ENCODE measurements around the gene SNED1.

Gene SNED1

DNA sequence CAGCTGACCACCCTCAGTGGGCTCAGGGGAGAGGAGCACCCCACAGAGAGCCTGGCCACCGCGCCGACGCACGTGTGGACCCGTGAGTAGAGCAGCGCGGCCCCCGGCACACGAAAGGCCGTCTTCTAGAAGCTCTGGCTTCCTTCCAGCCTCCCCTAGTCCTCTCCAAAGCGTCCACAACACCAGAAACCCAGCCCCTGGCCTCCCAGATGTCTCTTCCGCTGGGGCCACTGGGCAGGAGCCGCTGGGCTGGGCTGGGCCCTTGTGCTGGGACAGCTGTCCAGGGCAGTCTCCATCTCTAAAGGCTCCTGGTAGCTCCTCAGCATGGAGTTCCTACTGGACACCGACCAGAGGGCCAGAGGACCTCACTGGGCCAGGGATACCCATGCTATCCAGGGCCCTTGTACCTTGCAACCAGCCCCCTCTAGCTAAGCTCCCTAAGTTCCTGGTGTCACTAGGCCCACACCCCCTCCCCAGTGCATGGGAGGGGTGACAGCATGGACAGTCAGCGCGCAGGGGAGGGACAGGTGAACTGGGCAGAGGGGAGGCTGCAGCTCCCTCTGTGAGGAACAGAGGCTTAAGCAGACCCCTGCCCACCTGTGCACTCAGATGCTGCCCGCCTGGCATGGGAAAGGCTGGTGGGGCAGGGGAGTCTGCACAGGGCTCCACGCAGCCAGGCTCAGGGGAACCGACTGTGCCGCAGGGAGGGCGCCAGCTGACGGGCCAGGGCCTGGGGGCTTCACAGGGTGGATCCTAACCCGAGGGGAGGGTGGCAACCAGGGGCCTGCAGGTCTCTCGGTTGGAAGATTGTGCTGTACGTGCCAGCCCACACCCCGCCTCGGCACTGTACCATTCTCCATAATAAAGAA is 70.8 kb downstream of the SNED1 start:
- no peaks in the 10 kb centered on the region for H3K9me3 ChIP-seq
- peaks cover 8% of the 10 kb centered on the region for H3K27me3 ChIP-seq
- H3K36me3 ChIP-seq: peaks cover 3% of the 10 kb centered on the region
- TF ChIP-seq, protein P1, sequence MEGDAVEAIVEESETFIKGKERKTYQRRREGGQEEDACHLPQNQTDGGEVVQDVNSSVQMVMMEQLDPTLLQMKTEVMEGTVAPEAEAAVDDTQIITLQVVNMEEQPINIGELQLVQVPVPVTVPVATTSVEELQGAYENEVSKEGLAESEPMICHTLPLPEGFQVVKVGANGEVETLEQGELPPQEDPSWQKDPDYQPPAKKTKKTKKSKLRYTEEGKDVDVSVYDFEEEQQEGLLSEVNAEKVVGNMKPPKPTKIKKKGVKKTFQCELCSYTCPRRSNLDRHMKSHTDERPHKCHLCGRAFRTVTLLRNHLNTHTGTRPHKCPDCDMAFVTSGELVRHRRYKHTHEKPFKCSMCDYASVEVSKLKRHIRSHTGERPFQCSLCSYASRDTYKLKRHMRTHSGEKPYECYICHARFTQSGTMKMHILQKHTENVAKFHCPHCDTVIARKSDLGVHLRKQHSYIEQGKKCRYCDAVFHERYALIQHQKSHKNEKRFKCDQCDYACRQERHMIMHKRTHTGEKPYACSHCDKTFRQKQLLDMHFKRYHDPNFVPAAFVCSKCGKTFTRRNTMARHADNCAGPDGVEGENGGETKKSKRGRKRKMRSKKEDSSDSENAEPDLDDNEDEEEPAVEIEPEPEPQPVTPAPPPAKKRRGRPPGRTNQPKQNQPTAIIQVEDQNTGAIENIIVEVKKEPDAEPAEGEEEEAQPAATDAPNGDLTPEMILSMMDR (IDR thresholded peaks at IDR 0.05): no peak
- H3K4me1 ChIP-seq (ENCODE audit: control insufficient read depth in 1 of 2, insufficient read depth in 1 of 2, low read depth in 1 of 2, low read length in 1 of 2): no peaks in the 10 kb centered on the region
- H3K27ac ChIP-seq: no peak overlapping the region
- H3K4me3 ChIP-seq (ENCODE audit: low read depth in 1 of 2, low read length in 1 of 2): no peak overlapping the region

DNA sequence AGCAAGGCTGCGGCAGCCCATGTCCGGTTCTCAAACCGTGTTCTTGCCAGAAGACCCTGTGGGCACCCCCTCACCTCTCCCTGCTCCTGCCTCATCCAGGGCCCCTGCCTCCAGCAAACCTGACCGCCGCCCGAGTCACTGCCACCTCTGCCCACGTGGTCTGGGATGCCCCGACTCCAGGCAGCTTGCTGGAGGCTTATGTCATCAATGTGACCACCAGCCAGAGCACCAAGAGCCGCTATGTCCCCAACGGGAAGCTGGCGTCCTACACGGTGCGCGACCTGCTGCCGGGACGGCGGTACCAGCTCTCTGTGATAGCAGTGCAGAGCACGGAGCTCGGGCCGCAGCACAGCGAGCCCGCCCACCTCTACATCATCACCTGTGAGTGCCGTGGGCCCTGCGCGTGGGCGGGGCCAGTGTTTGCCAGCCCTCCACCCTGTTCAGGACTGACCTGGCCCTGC is 71.4 kb downstream of the SNED1 start:
- peaks cover 1% of the 10 kb centered on the region for H3K27me3 ChIP-seq
- H3K4me1 ChIP-seq (ENCODE audit: control insufficient read depth in 1 of 2, insufficient read depth in 1 of 2, low read depth in 1 of 2, low read length in 1 of 2): no peaks in the 10 kb centered on the region
- H3K36me3 ChIP-seq: peaks cover 10% of the 10 kb centered on the region
- no peaks in the 10 kb centered on the region for H3K9me3 ChIP-seq
- TF ChIP-seq, protein P1 (IDR thresholded peaks at IDR 0.05): no peak
- no peak overlapping the region for H3K27ac ChIP-seq
- H3K4me3 ChIP-seq (ENCODE audit: low read depth in 1 of 2, low read length in 1 of 2): no peak overlapping the region

DNA sequence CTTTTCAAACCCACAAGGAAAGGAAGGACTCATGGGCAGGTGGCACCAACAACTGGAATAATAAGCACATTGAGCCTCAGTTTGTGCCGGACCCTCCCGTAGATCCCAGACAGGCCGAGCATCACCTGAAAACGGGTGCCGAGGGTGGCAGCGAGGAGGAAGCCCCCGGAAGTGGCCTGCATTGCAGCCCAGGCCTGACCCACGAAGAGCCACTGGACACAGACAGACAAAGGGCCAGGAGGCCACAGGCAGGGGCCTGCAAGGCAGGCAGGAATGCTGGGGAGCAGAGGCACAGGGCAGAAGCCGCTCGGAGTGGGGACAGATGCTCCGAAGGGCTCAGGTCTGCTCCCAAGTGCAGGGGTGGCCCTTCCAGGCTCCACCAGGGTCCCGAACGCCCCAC is 71.9 kb downstream of the SNED1 start:
- Histone ChIP-seq H3K27me3 (no peaks in the 10 kb centered on the region), H3K4me1 (ENCODE audit: control insufficient read depth in 1 of 2, insufficient read depth in 1 of 2, low read depth in 1 of 2, low read length in 1 of 2) (no peaks in the 10 kb centered on the region), H3K36me3 (peaks cover 15% of the 10 kb centered on the region)

DNA sequence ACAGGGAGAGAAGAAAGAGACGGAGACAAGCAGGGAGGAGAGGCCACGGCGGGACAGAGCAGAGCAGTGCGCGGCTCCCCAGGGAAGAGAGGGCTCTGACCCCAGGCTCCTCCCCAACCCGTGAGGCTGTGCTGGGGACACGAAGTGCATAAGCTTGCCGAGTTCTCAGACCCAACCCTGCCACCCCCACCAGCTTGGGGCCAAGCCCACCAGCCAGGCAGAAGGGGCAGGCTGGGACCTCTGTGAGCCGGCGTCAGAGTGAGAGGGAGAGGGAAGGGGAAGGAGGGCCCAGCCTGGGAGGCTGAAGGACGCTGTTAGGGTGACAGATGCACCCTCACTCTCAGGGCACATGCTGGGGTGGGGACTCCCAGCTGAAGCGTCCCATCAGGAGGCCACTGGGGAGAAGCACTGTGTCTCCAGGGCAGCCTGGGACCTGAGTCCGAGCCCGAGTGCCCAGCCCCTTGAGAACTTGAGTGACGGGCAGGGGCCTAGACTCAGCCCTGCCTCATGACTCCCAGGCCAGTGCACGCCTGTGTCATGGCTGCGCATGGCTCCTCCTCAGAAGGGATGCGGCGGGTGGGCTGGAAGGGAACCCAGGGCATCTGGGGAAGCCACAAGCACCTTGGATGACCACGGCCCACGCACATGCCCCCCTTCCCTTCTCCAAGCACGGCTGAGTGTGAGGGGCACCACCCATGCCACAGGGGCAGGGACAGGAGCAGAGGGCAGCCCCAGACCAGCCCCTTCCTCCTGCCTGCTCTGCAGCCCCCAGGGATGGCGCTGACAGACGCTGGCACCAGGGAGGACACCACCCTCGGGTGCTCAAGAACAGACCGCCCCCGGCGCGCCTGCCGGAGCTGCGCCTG is 72.6 kb downstream of the SNED1 start:
- Histone ChIP-seq H3K4me1 (ENCODE audit: control insufficient read depth in 1 of 2, insufficient read depth in 1 of 2, low read depth in 1 of 2, low read length in 1 of 2) (no peaks in the 10 kb centered on the region), H3K27ac (no peak overlapping the region), H3K9me3 (no peaks in the 10 kb centered on the region), H3K27me3 (no peaks in the 10 kb centered on the region), H3K36me3 (peaks cover 19% of the 10 kb centered on the region), H3K4me3 (ENCODE audit: low read depth in 1 of 2, low read length in 1 of 2) (no peak overlapping the region)
- TF ChIP-seq, protein P1 (IDR thresholded peaks at IDR 0.05): no peak

More for the DNA sequence above, 71.9 kb downstream of the SNED1 start:
- TF ChIP-seq, protein P1 (IDR thresholded peaks at IDR 0.05): no peak
- H3K4me3 ChIP-seq (ENCODE audit: low read depth in 1 of 2, low read length in 1 of 2): no peak overlapping the region
- no peak overlapping the region for H3K27ac ChIP-seq
- no peaks in the 10 kb centered on the region for H3K9me3 ChIP-seq

DNA sequence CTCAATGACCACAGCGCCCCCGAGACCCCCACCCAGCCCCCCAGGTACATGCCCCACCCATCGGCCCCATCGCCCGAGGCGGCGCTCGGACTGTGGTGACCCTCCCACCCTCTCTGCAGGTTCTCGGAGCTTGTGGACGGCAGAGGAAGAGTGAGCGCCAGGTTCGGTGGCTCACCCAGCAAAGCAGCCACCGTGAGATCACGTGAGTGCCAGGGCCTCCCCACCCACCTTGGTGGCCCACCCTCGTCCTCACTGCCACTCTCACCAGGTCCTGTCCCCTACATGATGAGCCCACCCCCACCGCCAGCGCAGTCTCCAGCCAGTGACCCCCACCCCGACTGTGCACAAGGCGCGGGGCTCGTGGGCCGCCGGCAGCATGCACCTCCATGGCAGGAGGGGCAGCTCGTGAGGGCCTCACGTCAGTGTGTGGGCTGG is 73.3 kb downstream of the SNED1 start:
- Histone ChIP-seq H3K27me3 (no peaks in the 10 kb centered on the region), H3K4me1 (ENCODE audit: control insufficient read depth in 1 of 2, insufficient read depth in 1 of 2, low read depth in 1 of 2, low read length in 1 of 2) (no peaks in the 10 kb centered on the region), H3K9me3 (no peaks in the 10 kb centered on the region), H3K36me3 (peaks cover 19% of the 10 kb centered on the region), H3K4me3 (ENCODE audit: low read depth in 1 of 2, low read length in 1 of 2) (no peak overlapping the region), H3K27ac (no peak overlapping the region)
- TF ChIP-seq, protein P1 (IDR thresholded peaks at IDR 0.05): no peak

All from neutrophil (primary cell).